Activated CD4-positive, CD25-positive, alpha-beta regulatory T cell treated with anti-CD3 and anti-CD28 coated beads, Interleukin-2, amount 50 U/mL, for 24 hours (primary cell): Measurements from ENCODE around the gene HOXB4.

Experiments
- ATAC-seq, 2 donors: fragments of 150-1000 bp; cut with Tn5 transposase; one replicate each; pipeline ENCODE4 v1.10.0; 2021; ENCODE audit warnings: mild to moderate bottlenecking in 1 of 2, moderate library complexity in 1 of 2

HOXB4 gene

DNA sequence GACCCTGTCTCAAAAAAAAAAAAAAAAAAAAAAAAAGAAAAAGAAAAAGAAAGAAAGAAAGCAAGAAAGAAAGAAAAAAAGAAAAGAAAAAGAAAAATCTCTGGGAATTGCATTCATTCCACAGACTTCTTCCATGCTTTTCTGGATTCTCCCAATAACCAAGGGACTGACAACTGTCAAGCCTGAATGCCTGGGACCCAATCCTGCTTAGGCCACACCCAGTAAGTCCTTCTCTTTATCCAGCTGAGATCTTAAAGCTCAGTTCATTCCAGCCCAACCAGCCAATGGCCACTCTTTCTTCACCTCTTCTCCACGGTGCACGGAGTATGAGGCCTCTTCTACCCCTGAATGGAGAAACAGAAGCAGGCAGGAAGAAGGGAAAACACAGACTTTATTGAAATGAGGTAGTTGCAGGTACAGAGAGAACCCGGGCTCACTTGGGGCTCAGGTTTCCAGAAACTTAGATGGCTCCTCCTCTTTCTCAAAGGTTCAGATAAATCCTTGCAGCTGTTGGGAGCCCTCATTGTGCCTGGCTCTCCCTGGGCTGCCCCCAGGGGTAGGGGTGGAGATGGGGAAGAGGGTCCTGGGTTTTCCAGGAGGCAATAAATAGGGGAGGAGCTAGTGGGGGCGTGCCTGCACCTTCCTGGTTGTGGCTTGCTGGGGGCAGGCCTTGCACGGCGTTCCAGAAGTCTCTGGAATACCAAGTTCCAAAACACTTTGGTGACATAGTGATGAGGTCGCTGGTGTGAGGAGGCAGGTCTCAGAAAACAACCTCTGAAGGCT, 49.8 kb downstream of the HOXB4 start:
- no peak for ATAC-seq

DNA sequence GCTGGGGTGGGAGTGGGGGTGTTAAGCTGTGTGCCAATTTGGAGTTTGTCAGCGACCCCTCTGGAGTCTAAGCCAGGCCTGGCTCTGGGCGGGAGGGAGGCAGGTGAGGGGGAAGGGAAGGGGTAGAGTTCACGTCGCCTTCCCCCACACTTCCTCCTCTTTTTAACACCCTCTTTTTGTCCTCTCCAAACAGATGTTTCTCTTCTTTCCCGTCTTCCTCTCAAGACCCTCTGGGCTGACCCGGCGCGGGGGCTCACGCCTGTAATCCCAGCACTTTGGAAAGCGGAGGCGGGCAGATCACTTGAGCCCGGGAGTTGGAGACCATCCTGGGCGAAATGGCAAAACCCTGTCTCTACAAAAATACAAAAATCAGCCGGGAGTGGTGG, 50.6 kb downstream of the HOXB4 start:
- ATAC-seq, result no peak

DNA sequence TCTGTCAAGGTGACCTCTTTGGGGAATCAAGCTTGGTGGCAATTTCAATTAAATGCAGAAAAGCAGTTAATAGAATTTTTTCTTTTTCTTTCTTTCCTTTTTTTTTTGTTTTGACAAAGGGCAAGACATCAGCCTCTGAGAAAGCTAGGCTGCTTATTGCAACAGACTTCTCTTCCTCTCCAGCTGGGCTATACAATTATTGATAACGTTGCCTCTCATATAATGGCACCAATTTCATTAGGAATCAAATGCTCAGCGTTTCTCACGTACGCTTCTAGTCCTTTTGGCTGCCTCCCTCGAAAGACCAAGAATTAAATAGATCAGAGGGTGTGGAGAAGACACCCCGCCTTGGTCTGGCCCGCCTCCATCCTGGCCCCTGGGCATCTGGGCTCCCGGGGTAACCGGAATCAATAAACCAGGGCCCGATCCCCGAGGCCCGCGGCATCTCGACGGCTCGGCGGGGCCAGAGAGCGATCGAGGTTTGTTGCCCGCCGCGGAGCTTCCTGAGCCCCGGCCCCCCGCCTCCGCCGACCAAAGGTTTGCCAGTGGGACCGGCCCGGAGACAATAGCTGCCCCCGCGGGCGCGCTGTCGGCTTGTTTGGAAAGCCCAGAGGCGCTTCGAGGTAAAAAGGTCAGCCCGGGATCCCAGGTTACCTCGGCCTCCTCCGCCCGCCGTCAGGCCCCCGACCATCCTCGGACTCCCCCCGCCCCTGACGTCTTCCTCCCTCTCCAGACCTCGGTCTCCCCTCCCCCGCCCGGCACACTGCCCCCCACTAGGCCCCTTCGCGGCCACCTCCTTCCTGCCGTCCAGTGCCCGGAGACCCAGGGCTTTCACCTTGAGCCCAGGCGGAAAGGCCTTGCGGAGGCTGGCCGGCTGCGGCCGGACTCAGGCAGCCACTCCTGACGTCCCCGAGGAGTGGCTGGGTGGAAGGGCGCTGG, 51.3 kb downstream of the HOXB4 start:
- no peak for ATAC-seq
